ENCODE measurements around the gene POLR3K. TPM values are rescaled to one million over a fixed set of nuclear protein-coding genes. Genes with fewer than 3 reads are reported as not detected.

POLR3K gene
- total RNA-seq, 1 experiment from 2014 or later = 29.3 TPM

DNA sequence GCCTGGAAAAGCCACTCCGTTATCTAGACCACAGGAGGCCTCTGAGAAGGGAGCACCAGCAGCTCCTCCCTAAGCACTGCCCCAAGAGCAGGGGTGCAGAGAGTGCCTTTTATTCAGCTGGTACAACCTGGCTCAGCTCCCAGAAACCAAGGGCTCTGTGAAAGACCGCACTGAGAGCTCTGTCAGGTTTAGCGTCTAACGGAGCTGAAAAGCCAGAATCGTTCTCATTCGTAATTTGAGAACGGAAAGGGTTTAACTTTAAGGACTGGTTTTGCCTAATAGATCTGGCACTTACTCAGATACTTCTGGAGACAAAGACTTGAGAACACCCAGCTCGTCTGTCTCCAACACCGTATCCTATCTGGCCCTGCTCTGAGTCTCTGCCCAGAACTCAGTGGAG lies 38.1 kb upstream of the POLR3K start:
- H3K4me1 Mint-ChIP-seq (ENCODE audit: low read depth, unreplicated experiment) = no peaks in the 10 kb centered on the region
- no peaks in the 10 kb centered on the region for H3K27me3 ChIP-seq (replicated peaks; ENCODE audit: control insufficient read depth, insufficient read depth, low read length)
- no peak overlapping the region for H3K4me3 ChIP-seq (ENCODE audit: low read depth, low read length)
- ChIA-PET POLR2A (no interaction called here), CTCF (interaction anchor here (1.3 kb wide), 1 partner anchor 27 kb away, joined by 3 read pairs; no protein-coding TSS in a partner anchor)
- no peak overlapping the region for H3K27ac Mint-ChIP-seq (ENCODE audit: unreplicated experiment)
- H3K4me3 Mint-ChIP-seq (ENCODE audit: unreplicated experiment) = no peak overlapping the region
- no peaks in the 10 kb centered on the region for H3K9me3 Mint-ChIP-seq (ENCODE audit: unreplicated experiment)
- no TSS peak for BruUV-seq (replicated peaks)
- no peaks in the 10 kb centered on the region for H3K4me1 ChIP-seq
- H3K36me3 ChIP-seq (ENCODE audit: control insufficient read depth, insufficient read depth, low read length) = no peaks in the 10 kb centered on the region; the same call in none of the 2 replicates
- H3K36me3 Mint-ChIP-seq (ENCODE audit: insufficient read depth, unreplicated experiment) = peaks cover 31% of the 10 kb centered on the region
- no peaks in the 10 kb centered on the region for H3K9me3 ChIP-seq
- DNase-seq = no peak
- intact Hi-C loops (cut with micrococcal nuclease; ENCODE audit: unreplicated experiment) = no loop called here
- TF ChIP-seq, protein P1, sequence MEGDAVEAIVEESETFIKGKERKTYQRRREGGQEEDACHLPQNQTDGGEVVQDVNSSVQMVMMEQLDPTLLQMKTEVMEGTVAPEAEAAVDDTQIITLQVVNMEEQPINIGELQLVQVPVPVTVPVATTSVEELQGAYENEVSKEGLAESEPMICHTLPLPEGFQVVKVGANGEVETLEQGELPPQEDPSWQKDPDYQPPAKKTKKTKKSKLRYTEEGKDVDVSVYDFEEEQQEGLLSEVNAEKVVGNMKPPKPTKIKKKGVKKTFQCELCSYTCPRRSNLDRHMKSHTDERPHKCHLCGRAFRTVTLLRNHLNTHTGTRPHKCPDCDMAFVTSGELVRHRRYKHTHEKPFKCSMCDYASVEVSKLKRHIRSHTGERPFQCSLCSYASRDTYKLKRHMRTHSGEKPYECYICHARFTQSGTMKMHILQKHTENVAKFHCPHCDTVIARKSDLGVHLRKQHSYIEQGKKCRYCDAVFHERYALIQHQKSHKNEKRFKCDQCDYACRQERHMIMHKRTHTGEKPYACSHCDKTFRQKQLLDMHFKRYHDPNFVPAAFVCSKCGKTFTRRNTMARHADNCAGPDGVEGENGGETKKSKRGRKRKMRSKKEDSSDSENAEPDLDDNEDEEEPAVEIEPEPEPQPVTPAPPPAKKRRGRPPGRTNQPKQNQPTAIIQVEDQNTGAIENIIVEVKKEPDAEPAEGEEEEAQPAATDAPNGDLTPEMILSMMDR (IDR thresholded peaks at IDR 0.05; ENCODE audit: insufficient read depth in 1 of 2, low read depth in 1 of 2, low read length in 1 of 2, severe bottlenecking in 1 of 2, unreplicated experiment in 1 of 2) = no peak
- no peaks in the 10 kb centered on the region for H3K27me3 Mint-ChIP-seq (ENCODE audit: insufficient read depth, unreplicated experiment)

DNA sequence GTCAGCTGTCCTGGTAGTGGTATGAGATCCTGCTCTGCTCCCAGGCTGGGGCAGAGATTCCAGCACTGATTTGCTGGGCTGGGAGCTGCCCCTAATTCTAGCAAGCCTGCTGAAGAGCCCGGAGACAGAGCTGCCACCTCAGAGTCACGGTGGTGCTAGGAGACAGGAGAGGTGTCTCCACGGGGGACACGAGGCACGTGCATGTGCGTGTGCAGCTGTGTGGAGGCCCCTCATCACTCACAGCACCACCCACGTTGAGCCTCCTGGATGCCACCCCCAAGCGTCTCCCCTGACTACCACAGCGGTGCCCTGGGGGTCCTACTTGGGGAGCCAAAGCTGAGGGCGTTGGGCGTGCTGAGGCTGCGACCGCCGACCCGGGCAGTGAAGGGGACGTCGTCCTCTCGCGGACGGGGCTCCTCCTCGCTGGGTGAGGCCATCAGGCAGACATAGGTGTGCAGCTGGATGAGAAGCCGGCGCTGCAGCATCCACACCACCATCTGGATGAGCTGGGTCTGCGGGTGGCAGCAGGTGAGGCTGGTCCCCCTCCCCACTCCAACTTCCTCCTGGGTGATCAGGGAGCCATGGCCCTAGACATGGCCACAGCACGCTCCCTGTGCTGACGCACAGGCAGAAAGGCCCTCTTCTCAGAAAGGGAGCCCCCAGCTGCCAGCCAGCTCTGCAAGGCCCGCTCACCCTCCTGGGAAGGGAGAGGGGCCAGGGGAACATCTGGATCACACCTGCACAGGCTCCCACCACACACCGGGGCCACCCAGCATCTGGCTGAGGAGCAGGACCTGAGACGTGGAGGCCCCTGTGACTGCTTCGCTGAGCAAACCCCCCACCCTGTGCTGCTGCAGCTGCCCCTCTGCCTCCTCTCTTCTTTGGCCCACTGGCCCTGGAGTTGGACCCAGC lies 36.2 kb upstream of the POLR3K start:
- H3K27ac Mint-ChIP-seq (ENCODE audit: unreplicated experiment) = no peak overlapping the region
- H3K36me3 Mint-ChIP-seq (ENCODE audit: insufficient read depth, unreplicated experiment) = peaks cover 46% of the 10 kb centered on the region

DNA sequence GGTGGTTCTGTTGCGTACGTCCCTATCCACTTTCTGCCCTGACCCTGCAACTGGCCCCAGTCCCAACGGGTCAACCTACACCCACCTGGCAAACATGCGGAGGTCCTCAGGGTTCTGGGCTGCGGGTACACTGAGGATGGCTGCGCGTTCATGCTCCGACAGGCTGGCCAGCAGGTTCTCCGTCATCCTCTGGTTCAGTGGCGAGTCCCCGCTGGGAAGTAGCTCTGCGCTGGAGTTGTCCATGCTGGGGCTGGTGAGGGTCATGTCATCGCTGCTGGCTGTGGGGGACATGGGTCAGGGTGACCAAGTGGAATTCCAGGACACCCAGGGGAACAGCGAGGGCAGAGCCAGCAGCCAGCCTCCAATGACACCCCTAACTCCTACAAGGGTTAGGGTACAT lies 35.2 kb upstream of the POLR3K start:
- Mint-ChIP-seq H3K9me3 (ENCODE audit: unreplicated experiment) (no peaks in the 10 kb centered on the region), H3K27me3 (ENCODE audit: insufficient read depth, unreplicated experiment) (no peaks in the 10 kb centered on the region), H3K4me1 (ENCODE audit: low read depth, unreplicated experiment) (no peaks in the 10 kb centered on the region), H3K4me3 (ENCODE audit: unreplicated experiment) (no peak overlapping the region), H3K27ac (ENCODE audit: unreplicated experiment) (no peak overlapping the region), H3K36me3 (ENCODE audit: insufficient read depth, unreplicated experiment) (peaks cover 47% of the 10 kb centered on the region)
- Histone ChIP-seq H3K9me3 (no peaks in the 10 kb centered on the region), H3K4me1 (no peaks in the 10 kb centered on the region), H3K27me3 (replicated peaks; ENCODE audit: control insufficient read depth, insufficient read depth, low read length) (no peaks in the 10 kb centered on the region), H3K4me3 (ENCODE audit: low read depth, low read length) (no peak overlapping the region), H3K36me3 (ENCODE audit: control insufficient read depth, insufficient read depth, low read length) (no peaks in the 10 kb centered on the region; the same call in none of the 2 replicates)
- DNase-seq = no peak
- TF ChIP-seq, protein P1 (IDR thresholded peaks at IDR 0.05; ENCODE audit: insufficient read depth in 1 of 2, low read depth in 1 of 2, low read length in 1 of 2, severe bottlenecking in 1 of 2, unreplicated experiment in 1 of 2) = no peak
- ChIA-PET CTCF (no interaction called here), POLR2A (no interaction called here)
- BruUV-seq (replicated peaks) = no TSS peak
- intact Hi-C loops (cut with micrococcal nuclease; ENCODE audit: unreplicated experiment) = no loop called here

More for the DNA sequence above, 36.2 kb upstream of the POLR3K start:
- Mint-ChIP-seq H3K4me3 (ENCODE audit: unreplicated experiment) (no peak overlapping the region), H3K9me3 (ENCODE audit: unreplicated experiment) (no peaks in the 10 kb centered on the region), H3K4me1 (ENCODE audit: low read depth, unreplicated experiment) (no peaks in the 10 kb centered on the region), H3K27me3 (ENCODE audit: insufficient read depth, unreplicated experiment) (no peaks in the 10 kb centered on the region)
- ChIA-PET CTCF (no interaction called here), POLR2A (no interaction called here)
- no peak overlapping the region for H3K4me3 ChIP-seq (ENCODE audit: low read depth, low read length)
- no peaks in the 10 kb centered on the region for H3K27me3 ChIP-seq (replicated peaks; ENCODE audit: control insufficient read depth, insufficient read depth, low read length)
- DNase-seq = no peak
- H3K4me1 ChIP-seq = no peaks in the 10 kb centered on the region
- intact Hi-C loops (cut with micrococcal nuclease; ENCODE audit: unreplicated experiment) = no loop called here
- BruUV-seq (replicated peaks) = no TSS peak
- no peaks in the 10 kb centered on the region for H3K9me3 ChIP-seq
- TF ChIP-seq, protein P1 (IDR thresholded peaks at IDR 0.05; ENCODE audit: insufficient read depth in 1 of 2, low read depth in 1 of 2, low read length in 1 of 2, severe bottlenecking in 1 of 2, unreplicated experiment in 1 of 2) = no peak
- H3K36me3 ChIP-seq (ENCODE audit: control insufficient read depth, insufficient read depth, low read length) = no peaks in the 10 kb centered on the region; the same call in none of the 2 replicates

Measured in Caco-2 (cell line).